ENCODE measurements around the gene KYNU.
A peak's percentile ranks its signal among the peaks of the same experiment; 100 is the strongest.
"Not testable (repeated sequence)": the region's sequence is repeated elsewhere in the genome, so short reads cannot be mapped to it uniquely, and the experiment has no call there.

Gene KYNU

GRCh38 chr2:142877216-142877838 lies at the start of gene KYNU:
Gene KYNU, plus strand, starts transcription at chr2:142877664. Its CDS starts 7,704 bp downstream, at chr2:142885368.
- DNase-seq: no peak

DNA sequence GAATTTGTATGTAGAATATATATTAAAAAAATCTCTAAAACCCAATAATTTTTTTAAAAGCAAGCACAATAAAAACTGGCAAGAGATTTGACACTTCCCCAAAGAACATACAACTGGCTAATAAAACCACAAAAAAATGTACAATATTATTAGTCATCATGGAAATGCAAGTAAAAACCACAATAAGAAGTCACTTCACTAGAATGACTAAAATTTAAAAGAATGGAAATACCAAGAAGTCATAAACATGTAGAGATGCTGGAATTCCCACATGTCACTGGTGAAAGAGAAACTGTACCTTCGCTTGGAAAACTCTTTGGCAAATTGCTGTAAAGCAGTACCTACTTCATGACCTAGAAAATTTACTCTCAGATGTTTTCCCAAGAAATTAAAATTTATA lies 43.4 kb upstream of the KYNU start:
- no peak for DNase-seq

- no peak for DNase-seq
Measured at GRCh38 chr2:142840436-142840835, 37.0 kb upstream of the KYNU start.

DNA sequence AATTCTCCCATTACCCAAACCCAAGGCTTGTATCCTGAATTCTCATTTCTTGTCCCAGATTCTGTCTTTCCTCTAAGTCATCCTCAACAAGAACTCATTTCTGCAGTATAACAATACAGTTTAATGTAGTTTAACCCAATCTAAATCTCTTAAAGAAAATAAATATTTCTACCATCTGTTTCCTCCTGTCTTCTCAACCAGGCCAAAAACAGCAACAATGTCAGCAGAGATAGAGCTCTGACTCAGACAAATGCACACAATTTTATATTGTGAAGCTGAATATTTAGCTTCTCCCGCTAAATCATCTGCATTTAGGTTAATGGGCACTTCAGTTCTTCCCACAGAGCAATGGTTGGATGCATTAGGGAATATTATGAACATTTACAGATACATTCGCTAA lies 35.7 kb upstream of the KYNU start:
- no peak for DNase-seq

DNA sequence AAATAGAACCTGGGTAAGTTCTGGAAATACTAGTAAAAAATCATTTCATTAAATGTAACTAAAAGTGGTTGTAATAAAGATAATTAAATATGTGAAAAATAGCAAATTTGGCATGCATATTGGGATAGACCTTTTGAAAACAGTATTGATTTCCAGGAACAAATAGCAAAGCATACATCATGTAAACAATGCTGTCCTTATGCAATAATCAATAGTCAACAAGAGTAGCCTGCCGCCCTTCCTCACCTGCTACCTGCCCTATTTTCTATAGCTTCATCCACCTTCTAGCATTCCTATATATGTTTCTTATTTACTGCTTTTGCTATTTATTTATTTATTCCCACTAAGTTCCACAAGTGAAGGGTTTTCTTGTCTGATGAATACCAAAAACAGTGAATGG lies 35.1 kb upstream of the KYNU start:
- DNase-seq: no peak

DNA sequence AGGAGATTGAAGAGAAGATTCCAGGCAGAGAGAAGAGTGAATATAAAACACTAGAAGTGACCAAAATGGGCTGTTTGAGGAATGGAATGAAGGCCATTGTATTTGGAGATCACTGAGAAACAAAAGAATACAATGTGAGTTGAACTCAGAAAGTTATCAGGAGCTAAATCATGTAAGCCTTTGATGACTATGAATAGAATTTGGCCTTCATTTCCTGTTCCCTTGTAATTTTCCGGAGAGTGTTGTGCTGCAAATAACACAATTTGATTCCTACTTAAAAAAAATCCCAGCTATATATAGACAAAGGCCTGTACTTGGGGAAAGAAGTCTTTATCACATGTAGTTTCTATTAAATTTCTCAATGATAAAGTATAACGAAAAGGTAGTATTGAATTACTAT lies 33.7 kb upstream of the KYNU start:
- DNase-seq: no peak

DNA sequence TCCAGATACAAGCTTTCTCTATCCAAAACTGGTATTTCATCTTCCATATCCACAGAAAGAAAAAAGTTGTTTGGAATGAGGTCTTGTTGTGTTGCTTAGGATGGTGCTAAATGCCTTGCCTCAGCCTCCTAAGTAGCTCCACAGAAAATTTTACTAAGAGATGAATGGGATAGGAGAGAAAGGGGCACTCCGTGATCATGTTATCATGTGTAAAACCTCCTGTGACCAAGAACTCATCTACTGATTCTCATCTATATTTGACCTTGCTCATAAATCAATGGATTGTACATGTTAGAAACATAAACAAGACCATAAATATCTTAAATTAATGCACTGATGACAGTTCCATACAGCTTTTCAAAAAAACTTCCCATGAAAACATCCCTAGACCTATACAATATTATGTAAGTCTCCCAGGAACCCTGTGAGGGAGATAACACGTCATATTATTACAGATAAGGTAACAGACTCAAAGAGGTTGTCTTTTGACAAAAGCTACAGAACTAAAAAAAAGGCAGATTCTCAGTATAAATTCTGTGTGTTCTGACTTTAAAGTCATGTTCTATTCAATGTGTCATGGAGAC lies 29.3 kb upstream of the KYNU start:
- no peak for DNase-seq

- DNase-seq: no peak
Measured at GRCh38 chr2:142849820-142850219, 27.6 kb upstream of the KYNU start.

DNA sequence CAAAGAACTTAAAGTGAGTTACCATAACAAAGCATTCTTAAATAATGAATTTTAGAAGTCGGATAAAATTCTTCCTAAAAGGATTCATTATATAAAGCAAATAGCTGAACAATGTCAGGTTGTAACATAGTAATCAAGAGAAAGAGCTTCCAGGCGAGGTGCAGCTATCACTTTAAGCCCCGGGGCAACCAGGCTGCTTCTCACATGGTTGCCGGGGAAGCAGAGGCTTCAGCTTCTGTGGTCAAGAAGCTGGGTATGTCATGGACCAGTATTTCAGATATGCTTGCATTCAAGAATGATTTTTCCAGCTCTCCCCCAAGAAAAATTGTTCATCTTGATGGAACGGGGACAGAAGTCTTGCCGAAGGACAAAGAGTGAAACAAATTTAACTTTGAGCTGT lies 23.6 kb upstream of the KYNU start:
- DNase-seq: no peak

DNA sequence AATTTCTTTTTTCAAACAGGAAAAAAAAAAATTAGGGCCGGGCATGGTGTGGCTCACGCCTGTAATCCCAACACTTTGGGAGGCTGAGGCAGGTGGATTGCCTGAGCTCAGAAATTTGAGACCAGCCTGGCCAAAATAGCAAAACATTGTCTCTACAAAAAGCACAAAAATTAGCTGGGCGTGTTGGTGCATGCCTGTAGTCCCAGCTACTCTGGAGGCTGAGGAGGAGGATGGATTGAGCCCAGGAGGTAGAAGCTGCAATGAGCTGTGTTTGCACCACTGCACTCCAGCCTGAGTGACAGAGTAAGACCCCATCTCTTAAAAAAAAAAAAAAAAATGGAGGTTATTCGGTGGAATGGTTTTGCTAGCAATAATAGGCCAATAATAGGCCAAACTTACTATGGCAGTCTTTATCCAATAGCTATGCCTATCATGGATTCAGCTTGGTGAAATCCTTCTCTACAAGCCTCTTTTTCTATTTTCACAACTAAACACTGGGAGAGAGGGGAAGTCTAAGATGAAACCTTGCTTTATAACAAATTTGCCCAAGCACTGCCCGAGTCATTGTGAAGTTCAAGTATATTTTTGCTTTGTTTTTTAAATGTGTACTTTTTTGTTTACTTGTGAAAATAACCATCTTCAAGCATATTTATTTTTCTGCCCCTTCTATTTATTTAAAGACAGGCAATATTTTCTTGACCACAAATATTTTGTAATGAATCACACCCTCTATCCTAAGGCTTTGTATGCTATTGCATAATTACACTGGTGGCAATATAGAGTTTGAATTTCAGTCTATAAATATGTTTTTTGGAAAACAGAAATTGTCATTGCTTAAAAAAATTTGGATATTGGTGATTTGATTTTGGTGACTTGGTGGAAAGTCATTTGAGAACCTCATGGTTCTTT lies 20.0 kb upstream of the KYNU start:
- DNase-seq: no peak

DNA sequence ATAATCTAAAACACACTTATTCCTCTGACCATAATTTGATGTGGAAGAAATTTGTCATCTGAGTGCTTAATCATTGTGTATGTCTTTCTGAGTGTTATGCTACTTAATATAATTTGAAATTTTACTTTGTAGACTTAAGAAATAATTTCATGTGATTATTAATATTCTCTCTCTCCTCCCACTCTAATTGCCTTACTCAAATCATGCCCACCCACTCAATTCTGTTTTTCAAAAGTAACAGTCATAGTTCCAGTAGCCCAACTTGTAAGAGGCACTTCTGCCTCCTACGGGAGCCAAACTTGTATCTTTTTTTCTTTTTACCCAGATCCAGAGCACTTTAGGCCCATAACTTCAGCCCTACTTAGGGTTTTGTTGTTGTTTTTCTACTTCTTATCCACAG lies 18.5 kb upstream of the KYNU start:
- DNase-seq: no peak

- no peak for DNase-seq
Measured at GRCh38 chr2:142862299-142862698, 15.2 kb upstream of the KYNU start.

DNA sequence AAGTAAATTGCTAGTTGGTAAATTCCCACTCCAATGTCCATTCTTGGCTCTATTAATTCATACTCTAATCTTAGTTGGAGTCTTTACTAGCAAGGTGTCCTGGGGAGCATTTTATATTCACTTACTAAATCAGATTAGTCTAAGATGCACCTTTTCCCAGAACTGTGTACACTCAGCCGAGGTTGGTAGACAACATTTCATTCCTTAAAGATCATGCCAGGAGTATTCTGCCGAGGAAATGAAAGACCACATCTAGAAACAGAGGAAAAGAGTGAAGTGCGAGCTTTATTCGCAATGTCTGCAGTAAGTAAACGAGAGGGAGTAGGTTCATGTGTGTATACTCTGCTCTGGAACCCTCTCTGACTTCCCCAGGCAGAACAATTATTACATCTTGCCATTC lies 14.6 kb upstream of the KYNU start:
- no peak for DNase-seq

- peak; percentile 52 for DNase-seq
Measured at GRCh38 chr2:142863485-142863961, 13.9 kb upstream of the KYNU start.

DNA sequence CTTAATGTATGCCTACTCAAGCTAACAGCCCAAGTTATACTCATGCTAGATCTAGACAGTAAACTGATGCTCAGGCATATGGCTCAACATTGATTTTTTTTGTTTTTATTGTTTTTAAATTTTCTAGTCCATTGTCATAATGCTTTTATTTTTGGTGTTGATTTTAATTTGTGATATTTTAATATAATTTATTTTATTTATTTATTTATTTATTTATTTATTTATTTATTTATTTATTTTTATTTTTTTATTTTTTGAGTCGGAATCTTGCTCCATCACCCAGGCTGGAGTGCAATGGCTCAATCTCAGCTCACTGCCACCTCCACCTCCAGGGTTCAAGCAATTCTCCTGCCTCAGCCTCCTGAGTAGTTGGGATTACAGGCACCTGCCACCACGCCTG lies 12.9 kb upstream of the KYNU start:
- not testable (repeated sequence) for DNase-seq

DNA sequence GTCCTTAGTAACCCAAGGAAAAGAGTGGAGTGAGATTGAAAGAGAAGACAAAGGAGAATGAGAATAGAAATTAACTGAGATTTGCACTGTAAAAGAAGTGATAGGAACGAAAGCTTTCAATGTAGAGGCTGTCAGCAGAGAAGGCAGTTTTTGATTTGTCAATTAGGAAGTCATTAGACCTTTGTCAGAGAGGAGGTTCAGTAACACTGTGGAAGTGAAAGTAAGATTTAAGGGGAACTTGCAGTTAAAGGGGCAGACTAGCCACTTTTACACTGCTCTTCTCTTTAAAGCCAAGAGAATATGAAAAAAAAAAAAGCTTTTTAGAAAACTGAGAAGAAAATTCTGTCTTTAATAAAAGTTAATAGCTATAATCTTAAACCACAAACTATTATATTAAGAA lies 11.5 kb upstream of the KYNU start:
- no peak for DNase-seq

DNA sequence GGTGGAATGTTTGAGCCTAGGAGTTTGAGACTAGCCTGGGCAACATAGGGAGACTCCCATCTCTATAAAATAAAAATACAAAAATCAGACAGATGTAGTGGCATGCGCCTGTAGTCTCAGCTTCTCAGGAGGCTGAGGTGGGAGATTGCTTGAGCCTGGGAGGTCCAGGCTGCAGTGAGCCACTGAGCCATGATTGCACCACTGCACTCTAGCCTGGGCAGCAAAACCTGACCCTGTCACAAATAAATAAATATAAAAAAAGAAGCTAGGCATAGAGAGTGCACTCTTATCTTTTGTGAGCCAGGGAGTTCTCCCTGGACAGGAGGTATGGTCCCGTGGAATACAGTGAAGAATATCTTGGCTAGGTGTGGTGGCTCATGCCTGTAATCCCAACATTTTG lies 11.0 kb upstream of the KYNU start:
- DNase-seq: no peak

DNA sequence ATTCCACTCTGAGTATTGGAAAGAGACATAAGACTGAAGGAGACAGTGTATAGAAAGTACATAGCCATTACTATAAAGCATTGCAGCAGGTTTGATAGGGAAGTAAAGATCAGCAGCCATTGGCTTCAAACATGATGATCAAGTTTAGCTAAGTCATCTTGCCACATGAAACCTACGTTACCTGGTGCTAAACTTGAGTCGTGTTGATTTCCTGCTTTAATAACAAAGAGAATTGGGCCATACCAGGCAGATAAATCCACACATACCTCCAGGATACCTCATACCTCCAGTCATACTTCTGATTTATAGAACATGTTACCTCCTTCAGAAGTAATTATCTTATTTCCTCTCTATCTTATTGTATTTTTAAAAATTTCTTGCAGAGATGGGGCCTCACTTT lies 10.3 kb upstream of the KYNU start:
- no peak for DNase-seq

DNA sequence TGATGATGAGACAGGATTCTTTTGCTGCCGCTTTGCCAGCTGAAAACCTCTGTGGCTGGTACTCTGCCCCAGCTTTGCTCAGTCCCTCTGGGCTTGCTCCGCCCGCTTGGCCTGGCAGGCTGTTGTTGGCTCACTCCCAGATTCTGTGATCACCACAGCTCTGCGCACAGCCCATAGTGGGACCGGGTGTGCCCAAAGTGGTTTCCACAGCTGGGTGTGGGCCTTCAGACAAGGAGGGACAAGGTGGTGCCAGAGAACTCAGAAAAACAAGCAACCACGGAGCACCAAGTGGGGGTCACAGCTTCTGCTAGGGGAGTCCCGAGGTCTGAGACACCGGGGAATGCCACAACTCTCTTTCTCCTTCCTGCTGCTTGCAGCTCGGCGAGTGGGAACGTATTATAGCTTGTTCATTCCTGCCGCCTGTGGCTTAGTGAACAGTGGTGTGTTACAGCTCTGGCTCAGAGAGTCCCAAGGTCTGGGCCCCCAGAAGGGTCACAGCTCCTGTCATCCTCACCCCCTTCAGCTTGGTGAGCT lies 9.2 kb upstream of the KYNU start:
- no peak for DNase-seq

- DNase-seq: not testable (repeated sequence)
Measured at GRCh38 chr2:142869065-142869460, 8.4 kb upstream of the KYNU start.

DNA sequence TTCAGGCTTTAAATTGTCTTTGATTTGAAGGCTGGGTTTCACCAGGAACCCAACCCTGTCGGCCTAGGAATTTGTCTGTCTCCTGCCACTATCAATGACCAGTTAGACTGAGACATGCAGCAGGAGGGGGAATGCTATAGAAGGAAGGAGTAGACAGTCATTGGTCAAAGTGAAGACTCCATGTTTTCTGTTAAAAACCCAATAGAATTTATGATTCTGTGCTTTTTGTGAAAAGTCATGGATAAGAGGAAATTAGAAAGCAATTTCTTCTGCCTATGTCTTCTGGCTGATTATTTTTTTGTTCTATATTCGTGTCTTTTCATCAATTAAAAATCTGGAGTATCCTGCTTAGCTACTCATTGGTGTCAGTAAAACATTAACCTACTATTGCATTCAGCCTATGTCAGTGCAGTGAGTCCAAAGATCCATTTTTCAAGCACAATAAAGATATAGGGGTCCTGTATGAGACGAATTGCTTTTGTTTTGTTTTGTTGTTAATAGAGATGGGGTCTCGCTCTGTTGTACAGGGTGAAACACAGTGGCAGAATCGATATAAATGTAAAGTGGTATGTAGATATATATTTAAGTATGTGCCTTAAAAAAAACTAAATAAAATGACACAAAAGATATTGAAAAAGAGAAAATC lies 7.9 kb upstream of the KYNU start:
- DNase-seq: no peak

DNA sequence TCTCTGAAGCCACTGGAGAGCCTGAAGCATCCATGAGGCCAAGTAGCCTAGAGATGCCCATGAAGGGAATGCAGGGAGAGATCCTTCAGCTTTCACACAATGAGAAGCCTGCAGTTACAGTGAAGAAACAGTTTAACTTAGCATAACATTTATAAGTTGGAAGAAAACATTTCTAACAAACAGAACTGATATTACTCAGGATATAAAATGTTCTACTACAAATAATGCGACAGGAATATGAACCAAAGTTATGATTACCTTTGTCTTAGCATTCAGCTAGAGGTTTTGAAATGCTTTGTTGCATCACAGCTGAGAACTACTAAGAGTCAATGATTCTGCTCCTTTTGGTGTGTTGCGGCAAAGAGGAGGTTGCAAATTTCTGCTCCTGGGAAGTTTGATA lies 6.9 kb upstream of the KYNU start:
- DNase-seq: no peak

DNA sequence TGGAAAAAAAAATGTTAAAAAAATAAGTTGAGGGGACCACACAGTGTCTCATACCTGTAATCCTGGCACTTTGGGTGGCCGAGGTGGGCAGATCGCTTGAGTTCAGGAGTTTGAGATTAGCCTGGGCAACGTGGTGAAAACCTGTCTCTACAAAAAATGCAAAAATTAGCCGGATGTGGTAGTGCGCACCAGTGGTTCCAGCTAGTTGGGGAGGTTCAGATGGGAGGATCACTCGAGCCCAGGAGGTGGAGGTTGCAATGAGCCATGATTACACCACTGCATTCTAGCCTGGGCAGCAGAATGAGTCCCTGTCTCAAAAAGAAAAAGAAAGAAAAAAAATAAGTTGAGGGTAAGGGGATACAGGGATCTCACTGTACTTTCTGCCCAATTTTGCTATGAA lies 6.1 kb upstream of the KYNU start:
- no peak for DNase-seq
